ENCODE measurements around the gene ZDHHC14. TPM values are rescaled to one million over a fixed set of nuclear protein-coding genes. Genes with fewer than 3 reads are reported as not detected.
"Not testable (repeated sequence)": the region's sequence is repeated elsewhere in the genome, so short reads cannot be mapped to it uniquely, and the experiment has no call there.

ZDHHC14 gene
- total RNA-seq, 2 donors from 2014 or later: 10.2 to 10.6 TPM

DNA sequence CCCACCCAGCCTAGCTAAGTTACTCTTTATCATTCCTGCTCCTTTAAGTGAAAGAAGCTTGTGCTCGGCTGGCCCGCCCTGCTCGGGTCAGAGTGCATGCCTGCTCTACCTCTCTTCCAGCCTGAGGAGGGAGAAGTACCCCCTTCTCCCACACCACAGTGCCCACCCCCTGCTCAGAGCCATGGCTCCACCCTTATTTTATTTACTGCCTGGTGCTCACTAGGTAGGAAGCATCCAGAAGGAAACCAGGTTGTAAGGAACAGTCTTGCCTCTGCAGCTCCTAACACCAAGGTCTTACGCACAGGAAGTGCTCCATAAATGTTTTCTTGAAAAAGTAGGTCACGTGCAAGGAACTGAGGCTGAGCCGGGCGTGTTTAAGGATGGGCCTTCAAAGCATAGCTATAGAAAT is 336.4 kb downstream of the ZDHHC14 start:
- Histone ChIP-seq H3K27me3 (no peaks in the 10 kb centered on the region), H3K27ac (no peak overlapping the region), H3K36me3 (replicated peaks in 1 of 2; ENCODE audit: insufficient read depth in 1 of 2, low read depth in 2 of 2) (no peaks in the 10 kb centered on the region), H3K9me3 (no peaks in the 10 kb centered on the region), H3K4me3 (no peak overlapping the region), H3K4me1 (no peaks in the 10 kb centered on the region)
- intact Hi-C loops (cut with DNase I): no loop called here
- 82 to 83% methylated on average over 6 to 7 of the region's 7 CpGs for WGBS, 2 donors
- no peak for ATAC-seq
- TF ChIP-seq, protein P1, sequence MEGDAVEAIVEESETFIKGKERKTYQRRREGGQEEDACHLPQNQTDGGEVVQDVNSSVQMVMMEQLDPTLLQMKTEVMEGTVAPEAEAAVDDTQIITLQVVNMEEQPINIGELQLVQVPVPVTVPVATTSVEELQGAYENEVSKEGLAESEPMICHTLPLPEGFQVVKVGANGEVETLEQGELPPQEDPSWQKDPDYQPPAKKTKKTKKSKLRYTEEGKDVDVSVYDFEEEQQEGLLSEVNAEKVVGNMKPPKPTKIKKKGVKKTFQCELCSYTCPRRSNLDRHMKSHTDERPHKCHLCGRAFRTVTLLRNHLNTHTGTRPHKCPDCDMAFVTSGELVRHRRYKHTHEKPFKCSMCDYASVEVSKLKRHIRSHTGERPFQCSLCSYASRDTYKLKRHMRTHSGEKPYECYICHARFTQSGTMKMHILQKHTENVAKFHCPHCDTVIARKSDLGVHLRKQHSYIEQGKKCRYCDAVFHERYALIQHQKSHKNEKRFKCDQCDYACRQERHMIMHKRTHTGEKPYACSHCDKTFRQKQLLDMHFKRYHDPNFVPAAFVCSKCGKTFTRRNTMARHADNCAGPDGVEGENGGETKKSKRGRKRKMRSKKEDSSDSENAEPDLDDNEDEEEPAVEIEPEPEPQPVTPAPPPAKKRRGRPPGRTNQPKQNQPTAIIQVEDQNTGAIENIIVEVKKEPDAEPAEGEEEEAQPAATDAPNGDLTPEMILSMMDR (IDR thresholded peaks at IDR 0.05): no peak
- no peak for TF ChIP-seq POLR2A (IDR thresholded peaks at IDR 0.05)
- no peak for DNase-seq

DNA sequence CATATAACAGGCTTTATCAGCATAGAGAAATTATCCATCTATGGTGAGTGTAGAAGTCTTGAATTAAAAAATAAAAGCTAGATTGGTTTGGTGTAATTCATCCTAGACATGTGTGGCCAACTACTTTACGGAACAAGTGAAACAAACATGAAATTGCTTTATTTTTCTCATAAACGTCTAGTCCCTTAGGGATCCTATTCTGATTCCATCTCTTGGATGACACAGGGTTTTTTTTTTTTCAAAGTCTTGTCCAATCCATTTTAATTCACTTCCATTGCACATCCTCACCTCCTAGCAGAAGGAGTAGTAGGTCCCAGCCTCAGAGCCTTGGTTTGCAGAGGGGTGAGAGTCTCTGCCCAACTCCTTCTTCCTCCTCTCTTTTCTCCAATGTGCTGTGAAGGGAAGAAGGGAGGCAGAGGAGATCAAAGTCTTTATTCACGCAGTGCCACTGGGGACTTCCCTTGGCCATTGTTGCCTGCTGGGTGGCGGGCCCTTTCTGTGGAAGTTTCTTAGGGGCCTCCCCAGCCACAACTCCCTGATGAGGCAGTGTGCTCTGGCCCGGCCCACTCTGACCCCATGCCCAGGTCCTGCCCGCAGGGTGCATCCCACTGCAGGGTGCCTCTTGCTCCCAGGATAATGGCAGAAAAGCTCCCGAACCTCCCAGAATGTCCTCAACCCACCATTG is 337.7 kb downstream of the ZDHHC14 start:
- WGBS, 2 donors: 76 to 79% methylated on average over 3 to 7 of the region's 7 CpGs
- Histone ChIP-seq H3K27me3 (no peaks in the 10 kb centered on the region), H3K27ac (no peak overlapping the region)

DNA sequence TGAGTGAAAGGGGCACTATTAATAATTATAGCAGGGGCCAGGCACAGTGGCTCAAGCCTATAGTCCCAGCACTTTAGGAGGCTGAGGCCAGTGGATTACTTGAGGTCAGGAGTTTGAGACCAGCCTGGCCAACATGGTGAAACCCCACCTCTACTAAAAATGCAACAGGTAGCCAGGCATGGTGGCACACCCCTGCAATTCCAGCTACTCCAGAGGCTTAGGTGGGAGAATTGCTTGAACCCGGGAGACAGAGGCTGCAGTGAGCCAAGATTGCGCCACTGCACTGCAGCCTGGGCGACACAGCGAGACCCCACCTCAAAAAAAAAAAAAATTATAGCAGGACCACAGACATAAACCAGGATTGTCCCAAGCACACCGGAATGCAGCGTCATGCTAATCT is 340.0 kb downstream of the ZDHHC14 start:
- H3K36me3 ChIP-seq (replicated peaks in 1 of 2; ENCODE audit: insufficient read depth in 1 of 2, low read depth in 2 of 2); H3K9me3 ChIP-seq; H3K4me1 ChIP-seq; ATAC-seq; H3K27ac ChIP-seq; intact Hi-C loops (cut with DNase I); H3K4me3 ChIP-seq; H3K27me3 ChIP-seq; DNase-seq: not testable (repeated sequence)
- WGBS, 2 donors: 87 to 88% methylated on average over 5 to 6 of the region's 6 CpGs

More for the DNA sequence above, 337.7 kb downstream of the ZDHHC14 start:
- no peak for TF ChIP-seq POLR2A (IDR thresholded peaks at IDR 0.05)
- TF ChIP-seq, protein P1 (IDR thresholded peaks at IDR 0.05): no peak
- DNase-seq (no peak), ATAC-seq (no peak)
- H3K36me3 ChIP-seq (replicated peaks in 1 of 2; ENCODE audit: insufficient read depth in 1 of 2, low read depth in 2 of 2): no peaks in the 10 kb centered on the region
- no peak overlapping the region for H3K4me3 ChIP-seq
- intact Hi-C loops (cut with DNase I): no loop called here
- H3K4me1 ChIP-seq: no peaks in the 10 kb centered on the region
- H3K9me3 ChIP-seq: no peaks in the 10 kb centered on the region

DNA sequence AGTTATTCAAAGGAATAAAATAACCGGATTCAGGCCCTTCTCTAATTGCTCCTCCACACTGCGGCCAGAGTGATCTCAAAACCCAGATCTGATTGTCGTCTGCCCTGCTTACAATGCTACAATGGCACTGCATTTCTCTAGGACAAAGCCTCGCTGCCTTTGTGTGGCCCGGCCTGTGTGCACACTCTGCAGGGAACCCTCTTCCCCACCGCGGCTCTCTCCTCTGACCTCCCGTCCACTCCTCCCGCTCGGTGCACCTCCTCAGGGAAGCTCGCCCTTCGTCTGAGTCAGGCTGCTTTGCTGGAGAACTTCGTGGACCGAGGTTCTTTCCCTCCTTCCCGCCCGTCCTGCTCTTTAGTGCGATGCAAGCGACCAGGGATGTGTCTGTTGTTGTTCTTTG is 340.4 kb downstream of the ZDHHC14 start:
- 85% methylated on average over 17 to 18 of the region's 18 CpGs for WGBS, 2 donors
- Histone ChIP-seq H3K4me1 (no peaks in the 10 kb centered on the region), H3K4me3 (no peak overlapping the region), H3K27ac (no peak overlapping the region), H3K36me3 (replicated peaks in 1 of 2; ENCODE audit: insufficient read depth in 1 of 2, low read depth in 2 of 2) (no peaks in the 10 kb centered on the region), H3K27me3 (no peaks in the 10 kb centered on the region), H3K9me3 (no peaks in the 10 kb centered on the region)
- no peak for ATAC-seq
- no peak for DNase-seq
- TF ChIP-seq, protein P1 (IDR thresholded peaks at IDR 0.05): no peak
- no peak for TF ChIP-seq POLR2A (IDR thresholded peaks at IDR 0.05)
- intact Hi-C loops (cut with DNase I): no loop called here

DNA sequence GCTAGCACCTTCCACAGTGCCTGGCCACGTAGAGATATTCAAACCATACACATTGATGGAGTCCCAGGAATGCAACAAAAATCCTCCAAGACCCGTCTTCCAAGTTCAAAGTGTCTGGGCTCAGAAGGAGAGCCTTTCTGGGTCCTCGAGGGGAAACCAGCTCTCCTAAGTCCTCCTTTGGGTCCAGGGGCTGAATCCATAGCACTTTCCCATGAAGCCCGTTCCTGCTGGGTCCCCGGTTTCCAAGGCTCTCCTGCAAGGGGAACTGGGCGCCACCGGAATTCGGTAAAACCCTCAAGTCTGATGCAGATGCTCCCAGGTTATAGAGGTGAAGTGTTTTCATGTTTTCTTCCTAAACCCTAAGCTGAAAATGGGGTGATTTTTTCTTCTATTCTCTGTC is 340.8 kb downstream of the ZDHHC14 start:
- H3K9me3 ChIP-seq: no peaks in the 10 kb centered on the region
- intact Hi-C loops (cut with DNase I): no loop called here
- ATAC-seq (no peak), DNase-seq (no peak)
- TF ChIP-seq, protein P1 (IDR thresholded peaks at IDR 0.05): no peak
- no peak for TF ChIP-seq POLR2A (IDR thresholded peaks at IDR 0.05)
- no peaks in the 10 kb centered on the region for H3K4me1 ChIP-seq
- H3K27ac ChIP-seq: no peak overlapping the region
- 87 to 88% methylated on average over 8 of the region's 8 CpGs for WGBS, 2 donors
- H3K36me3 ChIP-seq (replicated peaks in 1 of 2; ENCODE audit: insufficient read depth in 1 of 2, low read depth in 2 of 2): no peaks in the 10 kb centered on the region
- no peaks in the 10 kb centered on the region for H3K27me3 ChIP-seq
- H3K4me3 ChIP-seq: no peak overlapping the region

Measured in body of pancreas (tissue), 4 donors.